Bronchial smooth muscle cell (primary cell): ENCODE data around the gene SMC2. TPM values are rescaled to one million over a fixed set of nuclear protein-coding genes. Genes with fewer than 3 reads are reported as not detected.

Experiments used
- total RNA-seq: library from RNA; depleted of rRNA; stranded (reverse); fragments of >200 nt; gene quantifications from 2 replicates; pipeline ENCODE4 v1.2.1, GENCODE V29; 2014

The SMC2 gene
- total RNA-seq = 3.1 and 9.6 TPM in 2 replicates

DNA sequence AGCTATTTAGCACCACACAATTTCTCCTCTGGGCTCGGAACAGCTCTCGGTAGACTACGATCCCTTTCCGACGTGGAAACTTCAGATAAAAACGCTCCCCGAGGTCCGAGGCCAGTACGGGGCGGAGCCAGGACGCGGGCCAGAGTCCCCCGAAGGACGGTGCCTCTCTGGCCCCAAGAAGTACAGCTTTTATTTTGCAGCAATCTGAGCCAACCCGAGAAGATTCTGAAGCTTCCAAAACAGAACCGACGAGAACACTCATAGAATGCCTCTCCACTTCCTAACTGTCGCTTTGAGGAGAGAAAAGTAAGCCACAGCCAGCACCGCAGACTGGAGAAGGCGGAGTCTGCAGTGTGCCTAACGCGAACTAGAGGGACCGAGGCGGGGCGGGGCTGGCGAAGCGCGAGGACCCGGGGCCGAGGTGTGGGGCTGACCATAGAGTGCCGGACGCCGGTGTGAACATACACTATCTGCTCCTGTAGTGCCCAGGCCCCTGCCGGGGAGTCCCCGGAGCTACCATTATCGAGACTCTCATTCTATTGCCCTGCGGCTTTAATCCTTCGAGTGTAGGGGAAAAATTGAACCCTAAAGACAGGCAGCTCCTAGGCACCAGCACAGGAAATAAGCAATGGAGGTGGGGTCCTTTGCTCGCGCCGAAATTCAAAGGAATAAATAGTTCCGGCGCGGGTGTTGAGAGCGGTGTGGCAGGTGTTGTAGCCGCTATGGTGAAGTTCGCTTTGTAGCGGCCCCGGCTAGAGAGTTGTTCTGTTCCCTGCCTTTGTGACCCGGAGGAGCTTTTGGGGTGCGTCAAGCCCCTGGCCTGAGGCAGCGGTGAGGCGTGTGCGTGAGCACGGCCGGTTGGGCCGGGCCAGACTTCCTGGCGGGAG lies at the start of gene SMC2:
Gene SMC2 (plus strand): TSS at position 663 of the 887 bp plus-strand sequence. CDS start 1,076 bp downstream, outside the sequence.

